ENCODE data around the gene TBC1D3C. TPM values are rescaled to one million over a fixed set of nuclear protein-coding genes. Genes with fewer than 3 reads are reported as not detected.
"Not testable (repeated sequence)": the region's sequence is repeated elsewhere in the genome, so short reads cannot be mapped to it uniquely, and the experiment has no call there.

Gene TBC1D3C
- polyA plus RNA-seq (2013, experiment 1 of 2; ENCODE audit: insufficient read length): 1.1 TPM
- 0.85 TPM for polyA plus RNA-seq (2013, experiment 2 of 2; ENCODE audit: insufficient read length)

DNA sequence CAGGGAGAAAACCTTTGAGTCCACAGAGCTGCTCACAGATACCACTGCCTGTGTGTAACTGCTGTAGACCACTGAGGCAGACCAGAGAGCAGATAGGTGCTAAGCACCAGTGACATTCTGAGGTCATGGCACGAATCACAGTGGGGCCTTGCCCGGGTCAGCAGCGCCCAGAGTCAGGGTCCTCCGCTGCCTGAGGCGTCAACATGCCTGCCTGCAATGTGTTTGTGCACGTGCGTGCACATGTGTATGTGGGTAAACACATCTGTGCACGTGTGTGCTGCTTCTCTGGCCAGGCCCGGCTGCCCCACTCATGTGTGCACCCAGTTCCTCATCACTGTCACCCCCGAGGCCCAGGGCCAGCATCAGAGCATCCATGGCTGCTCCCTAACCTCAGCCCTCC is at the start of gene TBC1D3C:
TBC1D3C (minus strand) TSS at position 101 of the 400 bp plus-strand sequence. CDS start 1,568 bp downstream, outside the sequence.
- not testable (repeated sequence) for DNase-seq

DNA sequence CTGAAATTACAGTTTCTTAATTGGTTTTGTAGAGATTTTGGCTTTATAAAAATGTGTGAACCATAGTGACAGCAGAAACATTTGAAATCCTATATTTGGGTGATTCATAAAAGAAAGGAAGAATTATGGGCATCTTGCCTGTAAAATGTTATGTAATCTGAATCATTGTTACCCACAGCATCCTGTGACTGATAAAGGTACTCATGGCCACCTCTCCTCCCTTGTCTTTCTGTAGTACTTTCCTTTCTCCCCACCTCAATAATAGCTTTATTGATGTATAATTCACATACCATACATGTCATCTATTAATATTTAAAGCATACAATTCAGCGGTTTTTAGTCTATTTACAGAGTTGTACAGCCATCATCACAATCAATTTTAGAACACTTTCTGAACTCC is 30.8 kb upstream of the TBC1D3C start:
- not testable (repeated sequence) for DNase-seq

DNA sequence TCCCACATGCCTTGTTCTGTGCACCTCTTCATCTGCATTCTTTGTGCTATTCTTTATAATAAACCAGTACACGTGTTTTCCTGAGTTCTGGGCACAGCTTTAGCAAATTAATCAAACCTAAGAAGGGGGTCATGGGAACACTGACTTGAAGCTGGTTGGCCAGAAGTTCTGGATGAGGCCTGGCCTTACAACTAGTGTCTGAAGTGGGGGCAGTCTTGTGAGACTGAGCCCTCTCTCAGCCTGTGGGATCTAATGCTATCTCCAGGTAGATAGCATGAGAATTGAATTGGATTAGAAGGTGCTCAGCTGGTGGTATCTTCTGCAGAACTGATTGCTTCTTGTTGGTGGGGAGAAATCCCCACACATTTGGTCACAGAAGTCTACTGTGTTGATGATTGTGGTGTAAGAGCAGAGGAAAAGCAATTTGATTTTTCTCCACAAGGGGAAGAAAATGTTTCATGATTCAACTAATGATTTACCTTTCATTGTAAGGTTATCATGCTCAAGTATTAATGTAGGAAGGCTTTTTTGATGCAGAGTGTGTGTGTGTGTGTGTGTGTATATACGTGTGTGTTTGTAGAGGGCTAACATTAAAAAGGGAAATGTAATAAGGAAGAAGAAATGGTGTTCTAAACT is 25.7 kb upstream of the TBC1D3C start:
- not testable (repeated sequence) for DNase-seq

DNA sequence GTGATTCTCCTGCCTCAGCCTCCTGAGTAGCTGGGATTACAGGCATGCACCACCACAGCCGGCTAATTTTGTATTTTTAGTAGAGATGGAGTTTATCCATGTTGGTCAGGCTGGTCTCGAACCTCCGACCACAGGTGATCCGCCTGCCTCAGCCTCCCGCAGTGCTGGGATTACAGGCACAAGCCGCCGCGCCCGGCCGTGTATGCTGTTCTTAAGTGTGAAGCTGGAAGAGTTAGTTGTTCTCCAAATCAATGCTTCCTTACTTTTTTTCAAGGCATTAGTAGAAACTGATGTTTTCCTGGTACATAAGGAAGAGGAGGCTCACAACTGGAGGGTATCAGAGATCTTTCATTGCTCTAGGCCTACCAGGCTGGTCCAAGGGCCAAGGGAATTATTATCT is 19.7 kb upstream of the TBC1D3C start:
- not testable (repeated sequence) for DNase-seq

DNA sequence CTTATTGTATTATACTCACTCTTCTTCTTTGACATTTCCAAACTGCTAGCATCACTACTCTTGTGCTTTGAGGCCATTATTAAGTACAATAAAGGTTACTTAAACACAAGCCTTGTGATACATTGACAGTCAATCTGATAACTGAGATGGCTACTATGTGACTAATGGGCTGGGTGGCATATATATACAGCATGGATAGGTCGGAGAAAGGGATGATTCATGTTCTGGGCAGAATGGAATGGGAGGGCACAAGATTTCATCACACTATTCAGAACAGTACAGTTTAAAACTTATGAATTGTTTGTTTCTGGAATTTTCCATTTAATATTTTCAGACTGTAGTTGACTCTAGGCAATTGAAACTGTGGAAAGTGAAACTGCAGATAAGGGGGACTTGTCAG is 18.9 kb upstream of the TBC1D3C start:
- DNase-seq: not testable (repeated sequence)

Data from fibroblast of skin of back (primary cell).